KMS-11 (cell line): ENCODE results near the gene AOPEP.

ENCODE experiments used
- H2AFZ ChIP-seq: fragments of 200-600 bp; sonication (generic); 2 replicates; pipeline ENCODE4 v1.6.1; 2016; ENCODE audit warnings: antibody characterized with exemption, mixed run types, low read depth
- H3K27ac ChIP-seq: fragments of 200-600 bp; sonication (generic); 2 replicates; pipeline ENCODE4 v1.6.1; 2016; ENCODE audit warnings: mild to moderate bottlenecking, mixed run types
- H3K27me3 ChIP-seq: fragments of 200-600 bp; sonication (generic); 2 replicates; pipeline ENCODE4 v1.6.1; 2017; ENCODE audit warnings: mild to moderate bottlenecking, low read depth, mixed run types, moderate library complexity; ENCODE audit not compliant: insufficient read depth
- H3K36me3 ChIP-seq: fragments of 200-600 bp; sonication (generic); 2 replicates; pipeline ENCODE4 v1.6.1; 2017; ENCODE audit warnings: mild to moderate bottlenecking, mixed run types; ENCODE audit not compliant: insufficient read depth
- H3K4me1 ChIP-seq: fragments of 200-600 bp; sonication (generic); 2 replicates; pipeline ENCODE4 v1.6.1; 2016; ENCODE audit warnings: mild to moderate bottlenecking, low read depth, mixed run types; ENCODE audit not compliant: poor library complexity, severe bottlenecking
- H3K4me2 ChIP-seq: fragments of 200-600 bp; sonication (generic); 2 replicates; pipeline ENCODE4 v1.7.0; 2016; ENCODE audit warnings: mild to moderate bottlenecking, mixed run types
- H3K4me3 ChIP-seq: fragments of 200-600 bp; sonication (generic); IDR thresholded peaks from 2 replicates; pipeline ENCODE4 v1.6.1; 2017; ENCODE audit warnings: low read depth, low read length, mixed read lengths; ENCODE audit not compliant: insufficient read depth
- H3K79me2 ChIP-seq: fragments of 200-600 bp; sonication (generic); 2 replicates; pipeline ENCODE4 v1.6.1; 2016; ENCODE audit warnings: low read depth, mixed run types; ENCODE audit not compliant: insufficient read depth
- H3K9ac ChIP-seq: fragments of 200-600 bp; sonication (generic); 2 replicates; pipeline ENCODE4 v1.6.1; 2016; ENCODE audit warnings: mild to moderate bottlenecking, mixed run types
- H4K20me1 ChIP-seq: fragments of 200-600 bp; sonication (generic); 2 replicates; pipeline ENCODE4 v1.6.1; 2016; ENCODE audit warnings: mild to moderate bottlenecking, mixed run types; ENCODE audit not compliant: insufficient read depth
- CTCF ChIP-seq: fragments of 200-600 bp; sonication (generic); conservative IDR thresholded peaks from 2 replicates; pipeline ENCODE4 v1.6.1; 2017; ENCODE audit warnings: low read depth, mild to moderate bottlenecking, antibody characterized with exemption, low read length, moderate library complexity, mixed read lengths

AOPEP gene

GRCh38 chr9:95104581-95104960 is 378.1 kb downstream of the AOPEP start:
- H2AFZ ChIP-seq = no peak overlapping the region
- H3K79me2 ChIP-seq = no peaks in the 10 kb centered on the region
- H4K20me1 ChIP-seq = no peaks in the 10 kb centered on the region
- H3K4me1 ChIP-seq = no peaks in the 10 kb centered on the region
- H3K4me3 ChIP-seq = no peak overlapping the region
- no peak overlapping the region for H3K4me2 ChIP-seq
- H3K27me3 ChIP-seq = no peaks in the 10 kb centered on the region
- H3K36me3 ChIP-seq = no peaks in the 10 kb centered on the region
- no peak overlapping the region for H3K27ac ChIP-seq
- TF ChIP-seq CTCF = no peak
- no peak overlapping the region for H3K9ac ChIP-seq

GRCh38 chr9:95104980-95105379 is 378.5 kb downstream of the AOPEP start:
- no peaks in the 10 kb centered on the region for H3K36me3 ChIP-seq
- H3K4me2 ChIP-seq = no peak overlapping the region
- no peak overlapping the region for H3K27ac ChIP-seq
- TF ChIP-seq CTCF = no peak
- no peaks in the 10 kb centered on the region for H3K4me1 ChIP-seq
- H3K4me3 ChIP-seq = no peak overlapping the region
- H3K27me3 ChIP-seq = no peaks in the 10 kb centered on the region
- no peak overlapping the region for H3K9ac ChIP-seq
- H4K20me1 ChIP-seq = no peaks in the 10 kb centered on the region
- no peak overlapping the region for H2AFZ ChIP-seq
- no peaks in the 10 kb centered on the region for H3K79me2 ChIP-seq

- H3K27me3 ChIP-seq = no peaks in the 10 kb centered on the region
- no peak overlapping the region for H2AFZ ChIP-seq
- H3K4me1 ChIP-seq = no peaks in the 10 kb centered on the region
- H3K36me3 ChIP-seq = no peaks in the 10 kb centered on the region
- no peaks in the 10 kb centered on the region for H3K79me2 ChIP-seq
- no peak overlapping the region for H3K4me2 ChIP-seq
- H3K9ac ChIP-seq = no peak overlapping the region
- no peak for TF ChIP-seq CTCF
- H4K20me1 ChIP-seq = no peaks in the 10 kb centered on the region
- no peak overlapping the region for H3K27ac ChIP-seq
- H3K4me3 ChIP-seq = no peak overlapping the region
Observed at GRCh38 chr9:95105519-95106287, 379.2 kb downstream of the AOPEP start.

GRCh38 chr9:95107001-95107749 is 380.7 kb downstream of the AOPEP start:
- no peak overlapping the region for H2AFZ ChIP-seq
- H3K27ac ChIP-seq = no peak overlapping the region
- no peaks in the 10 kb centered on the region for H4K20me1 ChIP-seq
- H3K9ac ChIP-seq = no peak overlapping the region
- H3K4me3 ChIP-seq = no peak overlapping the region
- no peaks in the 10 kb centered on the region for H3K36me3 ChIP-seq
- no peak for TF ChIP-seq CTCF
- no peaks in the 10 kb centered on the region for H3K79me2 ChIP-seq
- H3K27me3 ChIP-seq = no peaks in the 10 kb centered on the region
- no peak overlapping the region for H3K4me2 ChIP-seq
- H3K4me1 ChIP-seq = no peaks in the 10 kb centered on the region
